GM12873 (cell line): ENCODE results near the gene IRF1.

Experiments
- TF ChIP-seq, protein P1 (sequence below): IDR thresholded peaks from 2 replicates; pipeline ENCODE4 v1.5.1; 2012; ENCODE audit warnings: low read depth, mild to moderate bottlenecking, moderate library complexity, low read length, control low read depth; ENCODE audit not compliant: insufficient read depth; ENCODE audit errors: missing control alignments

IRF1 gene

DNA sequence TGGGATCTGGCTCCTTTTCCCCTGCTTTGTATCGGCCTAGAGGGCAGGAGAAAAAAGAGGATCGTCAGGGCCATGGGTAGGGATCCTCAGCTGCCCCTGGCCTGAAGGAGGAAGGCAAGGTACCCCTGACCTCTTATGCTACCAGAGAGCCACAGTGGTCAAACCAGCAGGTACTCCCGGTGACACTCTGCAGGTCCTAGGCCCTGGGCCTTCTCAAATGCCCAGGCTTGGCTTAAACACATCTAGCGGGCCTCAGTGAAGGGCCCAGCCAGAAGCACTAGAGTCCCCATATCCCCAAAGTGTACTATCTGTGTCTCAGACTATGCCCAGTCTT lies 3.5 kb downstream of the IRF1 start:
- TF ChIP-seq, protein P1, sequence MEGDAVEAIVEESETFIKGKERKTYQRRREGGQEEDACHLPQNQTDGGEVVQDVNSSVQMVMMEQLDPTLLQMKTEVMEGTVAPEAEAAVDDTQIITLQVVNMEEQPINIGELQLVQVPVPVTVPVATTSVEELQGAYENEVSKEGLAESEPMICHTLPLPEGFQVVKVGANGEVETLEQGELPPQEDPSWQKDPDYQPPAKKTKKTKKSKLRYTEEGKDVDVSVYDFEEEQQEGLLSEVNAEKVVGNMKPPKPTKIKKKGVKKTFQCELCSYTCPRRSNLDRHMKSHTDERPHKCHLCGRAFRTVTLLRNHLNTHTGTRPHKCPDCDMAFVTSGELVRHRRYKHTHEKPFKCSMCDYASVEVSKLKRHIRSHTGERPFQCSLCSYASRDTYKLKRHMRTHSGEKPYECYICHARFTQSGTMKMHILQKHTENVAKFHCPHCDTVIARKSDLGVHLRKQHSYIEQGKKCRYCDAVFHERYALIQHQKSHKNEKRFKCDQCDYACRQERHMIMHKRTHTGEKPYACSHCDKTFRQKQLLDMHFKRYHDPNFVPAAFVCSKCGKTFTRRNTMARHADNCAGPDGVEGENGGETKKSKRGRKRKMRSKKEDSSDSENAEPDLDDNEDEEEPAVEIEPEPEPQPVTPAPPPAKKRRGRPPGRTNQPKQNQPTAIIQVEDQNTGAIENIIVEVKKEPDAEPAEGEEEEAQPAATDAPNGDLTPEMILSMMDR, result no peak

DNA sequence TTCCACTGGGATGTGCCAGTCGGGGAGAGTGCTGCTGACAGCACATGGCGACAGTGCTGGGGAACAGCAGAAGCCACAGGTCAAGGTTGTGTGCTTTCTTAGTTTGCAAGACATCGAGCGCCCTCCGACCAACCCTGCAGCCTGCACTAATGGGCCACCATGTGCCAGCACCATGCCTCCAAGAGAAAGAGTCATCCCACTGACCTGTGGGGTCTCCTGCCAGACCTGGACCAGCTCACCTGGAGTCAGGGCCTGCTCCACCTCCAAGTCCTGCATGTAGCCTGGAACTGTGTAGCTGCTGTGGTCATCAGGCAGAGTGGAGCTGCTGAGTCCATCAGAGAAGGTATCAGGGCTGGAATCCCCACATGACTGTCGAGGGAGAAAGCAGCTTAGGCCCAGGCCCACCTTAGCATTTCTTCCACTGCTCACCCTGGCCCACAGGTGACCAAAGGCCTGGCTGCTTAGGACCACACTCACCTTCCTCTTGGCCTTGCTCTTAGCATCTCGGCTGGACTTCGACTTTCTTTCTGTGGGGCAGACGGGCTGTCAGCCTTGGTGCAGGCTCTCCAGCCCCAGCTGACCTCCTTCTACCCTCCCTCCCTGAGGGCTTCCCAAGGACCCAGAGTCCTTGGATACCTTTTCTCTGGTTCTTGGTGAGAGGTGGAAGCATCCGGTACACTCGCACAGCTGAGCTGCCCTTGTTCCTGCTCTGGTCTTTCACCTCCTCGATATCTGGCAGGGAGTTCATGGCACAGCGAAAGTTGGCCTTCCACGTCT lies 4.1 kb downstream of the IRF1 start:
- TF ChIP-seq, protein P1, result no peak

DNA sequence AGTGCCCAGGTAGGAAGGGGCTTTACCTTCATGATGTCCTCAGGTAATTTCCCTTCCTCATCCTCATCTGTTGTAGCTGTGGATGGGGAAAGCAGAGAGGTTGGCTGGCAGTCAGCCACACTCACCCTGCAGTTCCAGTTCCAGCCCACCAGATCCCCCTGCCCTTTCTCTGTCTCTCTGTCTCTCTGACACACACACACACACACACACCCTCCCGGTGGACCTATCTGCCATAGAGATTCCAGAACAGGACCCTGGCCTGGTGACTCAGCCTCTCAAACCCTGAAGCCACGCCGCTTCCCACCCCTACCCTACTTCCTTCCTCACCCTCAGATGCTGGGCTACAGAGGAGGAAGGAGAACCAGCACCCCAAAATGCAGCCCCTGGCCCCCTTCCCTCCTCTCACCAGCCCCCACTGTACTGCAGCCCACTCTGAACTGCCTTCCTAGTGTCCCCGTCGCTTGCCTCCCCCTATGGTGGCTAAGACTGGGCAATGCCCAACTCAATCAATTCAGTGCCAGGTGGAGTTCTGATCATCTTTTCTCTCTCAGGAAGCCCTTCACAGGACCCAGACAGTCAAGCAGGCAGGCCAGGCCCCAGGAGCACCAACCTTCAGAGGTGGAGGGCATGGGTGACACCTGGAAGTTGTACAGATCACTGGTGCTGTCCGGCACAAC lies 4.8 kb downstream of the IRF1 start:
- TF ChIP-seq, protein P1, result no peak

DNA sequence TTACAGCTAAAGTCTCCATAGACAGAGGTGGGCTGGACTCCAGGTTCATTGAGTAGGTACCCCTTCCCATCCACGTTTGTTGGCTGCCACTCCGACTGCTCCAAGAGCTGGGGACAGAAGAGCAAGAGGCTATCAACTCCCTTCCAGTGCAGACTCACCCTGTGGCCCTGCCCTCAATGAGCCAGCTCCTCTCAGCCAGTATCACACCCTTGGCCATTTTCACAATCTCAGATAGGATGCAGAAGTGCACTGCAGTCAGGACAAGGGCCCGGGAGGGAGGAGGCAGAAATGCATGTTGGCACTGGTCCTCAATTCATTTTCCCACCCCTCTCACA lies 6.2 kb downstream of the IRF1 start:
- TF ChIP-seq, protein P1, result no peak

DNA sequence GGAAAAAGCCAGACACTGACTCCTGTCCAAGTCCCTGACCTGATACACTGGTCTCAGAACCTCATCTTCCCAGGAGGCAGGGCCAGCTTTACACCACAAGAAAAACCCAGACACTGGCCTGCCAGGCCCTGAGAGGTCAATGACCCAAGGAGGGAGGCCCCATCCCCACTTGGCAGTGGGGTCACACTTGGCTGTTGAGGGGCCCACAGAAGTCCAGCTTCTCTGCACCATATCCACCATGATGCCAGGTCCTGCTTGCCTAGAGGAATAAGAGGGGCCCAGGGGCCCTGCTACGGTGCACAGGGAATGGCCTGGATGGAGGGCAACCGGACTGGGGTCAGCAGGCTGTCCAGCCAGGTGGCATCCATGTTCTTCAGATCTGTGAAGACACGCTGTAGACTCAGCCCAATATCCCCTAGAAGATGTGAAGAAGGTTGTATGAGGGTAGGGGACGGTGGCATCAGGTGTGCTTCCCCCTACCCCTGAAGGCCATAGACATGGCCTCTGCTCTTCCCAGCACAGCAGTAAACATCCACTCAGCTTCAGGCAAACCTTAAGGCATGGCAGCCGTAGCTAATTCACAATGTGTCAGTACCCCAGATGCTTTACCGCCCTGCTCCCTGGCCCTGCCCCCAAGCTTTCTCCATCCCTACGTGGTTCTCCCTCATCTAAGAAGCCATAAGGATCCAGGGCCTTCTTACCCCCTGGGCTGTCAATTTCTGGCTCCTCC lies 6.7 kb downstream of the IRF1 start:
- TF ChIP-seq, protein P1, result no peak

DNA sequence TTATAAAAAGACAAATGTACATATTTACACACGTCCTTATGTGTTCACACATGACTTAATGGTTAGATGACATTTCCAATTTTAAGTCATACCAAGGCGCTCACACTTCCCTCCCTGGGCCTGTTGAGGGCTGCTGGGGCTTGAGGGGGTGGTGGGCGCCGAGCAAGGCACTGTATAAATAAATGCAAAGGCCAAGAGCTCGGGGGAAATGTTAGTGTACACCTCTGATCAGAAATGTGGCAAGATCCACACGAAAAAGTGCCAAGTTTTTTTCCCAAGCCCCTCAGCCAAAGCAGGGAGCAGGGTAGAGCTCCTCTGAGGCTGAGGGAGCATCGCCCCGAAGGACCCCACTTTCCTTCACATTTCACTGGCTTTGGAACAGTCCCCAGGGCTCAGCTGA lies 7.5 kb downstream of the IRF1 start:
- TF ChIP-seq, protein P1, result no peak

DNA sequence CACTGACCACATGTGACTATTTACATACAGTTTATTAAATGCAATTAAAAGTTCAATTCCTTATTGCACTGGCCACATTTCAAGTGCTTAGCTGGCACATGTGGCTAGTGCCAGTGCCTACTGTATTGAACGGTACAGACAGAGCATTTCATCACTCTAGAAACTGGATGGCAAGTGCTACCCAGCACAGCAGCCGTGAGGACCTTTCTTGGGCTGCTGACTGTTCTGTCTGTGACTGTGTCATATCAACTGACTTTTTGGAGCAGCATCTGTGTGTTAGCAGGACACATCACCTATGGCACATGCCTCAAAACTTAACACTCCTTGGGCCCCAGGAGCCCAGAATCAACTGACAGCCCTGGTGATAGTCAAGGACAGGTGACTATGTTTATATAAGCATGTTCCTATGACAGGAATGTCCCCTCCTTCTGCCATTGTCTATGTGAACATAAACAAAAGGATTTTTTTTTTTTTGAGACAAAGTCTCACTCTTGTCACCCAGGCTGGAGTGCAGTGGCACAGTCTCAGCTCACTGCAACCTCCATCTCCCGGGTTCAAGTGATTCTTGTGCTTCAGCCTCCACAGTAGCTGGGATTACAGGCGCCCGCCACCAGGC lies 8.9 kb downstream of the IRF1 start:
- TF ChIP-seq, protein P1, result no peak
